ENCODE data around the gene TMEM37.

TMEM37 gene

GRCh38 chr2:119419065-119419464, 12.6 kb upstream of the TMEM37 start:
- no peak for FAIRE-seq

GRCh38 chr2:119419803-119420508, 11.7 kb upstream of the TMEM37 start:
- FAIRE-seq, result no peak

DNA sequence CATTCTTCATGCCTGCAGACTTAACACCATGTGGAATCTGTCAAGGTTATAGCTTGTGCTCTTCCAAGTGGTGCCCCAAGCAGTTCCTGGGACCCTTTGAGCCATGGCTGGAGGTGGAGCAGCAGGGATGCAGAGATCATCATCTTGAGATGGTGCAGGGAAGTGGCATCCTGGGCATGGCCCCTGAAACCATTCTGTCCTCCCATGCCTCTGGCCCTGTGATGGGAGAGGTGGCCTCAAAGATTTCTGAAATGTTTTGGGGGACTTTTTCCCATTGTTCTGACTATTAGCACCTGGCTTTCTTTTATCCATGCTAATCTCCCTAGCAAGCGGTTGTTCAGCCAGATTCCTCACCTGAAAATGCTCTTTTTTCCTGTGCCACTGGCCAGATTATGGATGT, 10.3 kb upstream of the TMEM37 start:
- no peak for FAIRE-seq

DNA sequence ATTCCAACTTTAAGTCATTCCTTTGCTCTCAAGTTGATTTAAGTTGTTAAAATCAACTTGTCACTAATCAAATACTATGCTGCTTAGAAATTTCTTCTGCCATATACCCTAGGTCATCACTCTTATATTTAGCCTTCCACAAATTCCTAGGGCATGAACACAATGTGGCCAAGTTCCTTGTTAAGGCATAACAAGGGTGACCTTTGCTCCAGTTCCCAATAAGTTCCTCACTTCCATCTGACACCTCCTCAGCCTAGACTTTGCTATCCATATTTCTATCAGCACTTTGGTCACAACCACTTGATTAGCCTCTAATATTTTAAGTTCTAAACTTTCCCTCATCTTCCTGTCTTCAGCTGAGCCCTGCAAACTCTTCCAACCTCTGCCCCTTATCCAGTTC, 9.9 kb upstream of the TMEM37 start:
- no peak for FAIRE-seq

DNA sequence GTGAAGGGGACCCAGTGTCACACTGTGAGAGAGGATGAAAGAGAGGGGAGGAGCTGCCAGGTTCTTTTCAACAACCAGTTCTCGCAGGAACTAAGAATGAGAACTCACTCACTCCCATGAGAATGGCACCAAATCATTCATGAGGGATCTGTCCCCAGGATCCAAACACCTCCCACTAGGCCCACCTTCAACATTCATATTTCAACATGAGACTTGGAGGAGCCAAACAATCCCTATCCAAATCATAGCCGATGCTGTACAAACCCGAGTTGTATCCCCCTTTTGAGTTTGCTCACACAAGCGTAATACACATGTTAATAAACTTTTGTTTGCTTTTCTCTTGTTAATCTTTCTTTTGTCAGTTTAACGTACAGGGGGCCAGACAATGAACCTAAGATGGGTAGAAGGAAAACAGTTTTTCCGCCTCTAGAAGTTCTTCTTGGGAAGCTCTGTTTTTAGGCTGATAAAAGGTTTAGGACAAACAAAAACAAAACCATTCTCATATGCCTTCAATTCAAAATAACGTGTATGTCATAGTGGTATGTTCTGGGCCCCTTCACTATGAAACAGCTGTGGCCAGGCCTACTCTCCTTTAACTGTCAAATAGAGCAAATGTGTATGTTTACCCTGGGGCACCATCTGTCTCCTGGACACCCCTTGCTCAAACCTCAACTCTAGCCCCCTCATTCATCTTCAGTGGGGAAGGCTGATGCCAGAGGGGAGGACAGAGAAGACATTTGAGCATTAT, 9.1 kb upstream of the TMEM37 start:
- FAIRE-seq, result no peak

GRCh38 chr2:119423108-119423444, 8.6 kb upstream of the TMEM37 start:
- FAIRE-seq, result no peak

DNA sequence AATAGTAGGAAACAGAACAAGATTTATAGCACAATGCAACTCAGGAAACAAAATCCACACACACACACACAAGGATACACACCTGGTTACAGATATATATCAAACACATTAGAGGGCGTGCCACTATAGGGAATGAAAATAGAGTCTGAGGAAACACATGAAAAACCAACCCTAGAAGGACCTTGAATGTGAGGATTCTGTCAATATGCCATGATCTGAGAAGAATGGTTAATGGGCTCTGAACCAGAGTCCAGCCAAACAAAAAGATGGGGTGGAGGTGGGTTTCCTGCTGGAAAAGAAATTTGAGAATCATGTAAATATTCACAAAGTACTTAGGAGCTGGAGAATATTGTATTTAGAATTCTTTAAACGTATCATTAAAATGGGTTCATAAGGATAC, 7.8 kb upstream of the TMEM37 start:
- no peak for FAIRE-seq

DNA sequence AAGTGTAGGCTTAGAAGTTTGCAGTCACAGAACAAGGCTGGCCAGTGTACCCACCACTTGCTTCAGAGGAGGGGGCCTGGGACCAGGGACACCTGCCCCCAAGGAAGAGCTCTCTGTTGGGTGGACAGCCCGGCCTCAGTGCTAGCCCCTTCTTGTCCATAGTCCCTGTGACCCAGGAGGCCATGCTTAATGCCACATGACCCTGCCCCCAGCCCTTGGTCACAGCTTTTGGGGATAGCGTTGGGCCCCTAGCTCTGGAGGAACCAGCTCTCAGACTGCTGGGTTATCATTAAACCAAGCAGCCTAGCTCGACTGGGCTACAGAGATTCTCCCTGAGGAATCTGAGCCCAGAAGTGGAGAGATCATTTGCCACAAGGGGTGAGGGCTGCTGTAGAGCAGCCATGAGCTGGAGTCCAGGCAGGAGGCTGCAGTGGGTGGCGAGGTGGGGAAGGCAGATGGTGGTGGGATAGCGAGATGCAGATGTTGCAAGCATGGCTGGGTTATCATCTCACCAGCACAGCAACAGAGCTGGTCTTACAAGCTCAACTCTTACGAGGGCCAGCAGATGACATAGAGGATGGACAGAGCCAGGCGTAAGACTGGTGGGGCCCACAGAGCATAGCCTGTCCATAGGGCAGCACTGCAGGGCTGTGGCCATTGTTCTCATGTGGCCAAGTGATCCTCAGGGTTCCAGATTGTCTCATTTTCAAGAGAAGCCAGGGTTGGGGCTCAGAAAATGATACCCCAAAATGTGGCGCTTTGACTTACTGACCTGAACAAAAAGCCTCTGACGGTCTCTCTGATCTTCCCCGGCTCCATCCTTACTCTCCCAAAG, 7.2 kb upstream of the TMEM37 start:
- no peak for FAIRE-seq

- no peak for FAIRE-seq
These were observed 6.6 kb upstream of the TMEM37 start for GRCh38 chr2:119425119-119425405.

DNA sequence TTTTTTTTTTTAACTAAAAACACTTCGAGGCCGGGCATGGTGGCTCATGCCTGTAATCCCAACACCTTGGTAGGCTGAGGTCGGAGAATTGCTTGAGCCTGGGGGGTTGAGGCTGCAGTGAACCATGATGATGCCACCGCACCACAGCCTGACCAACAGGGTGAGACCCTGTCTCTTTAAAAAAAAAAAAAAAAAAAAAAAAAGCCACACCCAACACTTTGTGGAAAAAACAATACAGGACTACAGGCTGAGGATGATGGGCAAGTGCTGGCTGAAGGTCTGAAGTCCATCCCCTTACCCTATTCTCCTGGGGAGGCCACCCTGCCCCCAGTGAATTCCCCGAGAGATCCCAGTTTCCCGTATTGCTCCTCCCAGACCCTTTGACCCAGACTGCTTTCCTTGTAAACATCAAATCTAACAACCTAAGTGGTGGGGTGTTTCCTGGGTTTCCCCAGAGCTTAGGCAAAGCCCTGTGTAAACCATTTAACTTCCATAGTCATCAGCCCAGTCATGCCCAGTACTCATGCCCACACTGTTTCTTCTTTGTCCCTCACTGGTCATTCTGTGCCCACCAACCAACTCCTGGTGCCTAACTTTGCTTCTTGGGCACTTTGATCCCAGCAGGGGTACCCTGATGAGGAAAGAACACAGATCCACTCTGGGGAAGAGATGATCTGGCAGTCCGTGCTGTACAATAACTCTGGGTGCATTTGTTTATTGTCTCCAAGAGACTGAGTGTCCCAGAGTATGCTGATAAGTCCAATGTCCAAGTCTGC, 5.8 kb upstream of the TMEM37 start:
- peak; percentile 43 for FAIRE-seq

GRCh38 chr2:119426396-119426675, 5.3 kb upstream of the TMEM37 start:
- no peak for FAIRE-seq

DNA sequence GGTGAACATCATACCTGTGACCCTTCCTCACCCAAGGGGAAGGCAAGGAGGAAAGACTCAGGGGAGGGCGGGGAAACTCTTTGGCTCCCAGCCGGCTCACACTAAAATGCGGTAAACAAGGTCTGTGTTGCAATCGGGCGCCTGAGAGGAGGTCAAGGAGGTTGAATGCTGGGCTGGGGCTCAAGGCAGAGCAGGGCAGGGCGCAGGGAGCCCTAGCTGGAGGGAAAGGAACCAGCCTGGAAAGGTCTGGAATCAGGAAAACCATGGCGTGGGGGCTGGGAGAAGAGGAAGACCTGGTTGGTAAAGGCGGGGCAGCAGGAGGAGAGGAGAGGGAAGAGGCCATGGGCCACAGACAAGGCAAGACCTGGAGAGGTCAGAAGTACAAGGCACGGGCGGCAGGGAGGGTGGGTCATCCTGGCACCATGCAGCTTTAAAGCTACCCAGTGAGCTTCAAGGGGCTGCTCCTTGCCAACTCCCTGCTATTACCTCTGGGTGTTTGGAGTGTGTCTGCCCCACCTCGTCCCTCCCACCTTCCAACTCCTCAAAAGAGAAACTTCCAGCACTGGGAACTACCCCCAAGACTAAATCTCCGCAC, 4.8 kb upstream of the TMEM37 start:
- no peak for FAIRE-seq

DNA sequence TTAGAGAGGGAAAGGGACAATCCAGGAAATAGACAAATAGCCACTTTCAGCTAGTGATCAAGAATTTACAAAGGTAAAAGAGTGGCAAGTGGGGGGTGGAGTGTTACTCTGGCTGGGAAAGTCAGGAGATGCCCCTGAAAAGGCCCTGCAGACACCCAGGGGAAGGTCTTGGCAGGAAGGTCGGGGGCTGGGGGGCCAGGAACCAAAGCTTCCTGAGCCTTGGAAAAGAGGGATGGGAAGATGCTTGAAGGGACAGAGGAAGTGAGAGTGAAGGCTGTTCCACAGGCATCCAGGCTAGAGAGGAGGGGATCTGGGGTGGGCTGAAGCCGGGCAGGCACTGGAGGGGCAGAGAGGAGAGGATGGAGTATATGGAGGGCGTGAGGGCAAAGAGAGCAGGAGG, 3.9 kb upstream of the TMEM37 start:
- no peak for FAIRE-seq

- FAIRE-seq, result no peak
These were observed 3.0 kb upstream of the TMEM37 start for GRCh38 chr2:119428488-119429224.

- no peak for FAIRE-seq
These were observed 2.3 kb upstream of the TMEM37 start for GRCh38 chr2:119429225-119429981.

DNA sequence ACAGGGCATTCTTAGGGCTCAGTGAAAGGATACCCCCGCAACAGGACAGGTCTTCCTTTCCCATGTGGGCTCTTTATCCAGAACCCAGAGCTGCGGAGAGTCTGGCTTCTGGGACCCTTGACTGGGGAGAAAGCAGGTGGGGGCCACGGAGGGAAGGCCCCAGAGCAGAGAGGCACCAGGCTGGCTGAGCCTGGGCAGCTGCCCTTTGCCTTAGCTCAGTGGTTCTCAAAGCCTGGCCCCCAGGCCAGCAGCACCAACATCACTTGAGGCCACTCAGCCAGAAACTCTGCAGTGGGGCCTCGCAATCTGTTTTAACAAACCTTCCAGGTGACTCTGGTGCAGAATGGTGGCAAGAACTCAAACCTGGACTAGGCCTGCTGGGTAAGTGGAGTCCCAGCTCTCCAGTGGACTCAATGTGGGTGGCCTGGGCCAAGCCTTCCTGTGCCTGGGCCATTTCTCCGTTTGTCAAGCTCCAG, 1.6 kb upstream of the TMEM37 start:
- FAIRE-seq, result no peak

GRCh38 chr2:119431976-119432850, 559 bp downstream of the TMEM37 start:
- FAIRE-seq, result no peak

DNA sequence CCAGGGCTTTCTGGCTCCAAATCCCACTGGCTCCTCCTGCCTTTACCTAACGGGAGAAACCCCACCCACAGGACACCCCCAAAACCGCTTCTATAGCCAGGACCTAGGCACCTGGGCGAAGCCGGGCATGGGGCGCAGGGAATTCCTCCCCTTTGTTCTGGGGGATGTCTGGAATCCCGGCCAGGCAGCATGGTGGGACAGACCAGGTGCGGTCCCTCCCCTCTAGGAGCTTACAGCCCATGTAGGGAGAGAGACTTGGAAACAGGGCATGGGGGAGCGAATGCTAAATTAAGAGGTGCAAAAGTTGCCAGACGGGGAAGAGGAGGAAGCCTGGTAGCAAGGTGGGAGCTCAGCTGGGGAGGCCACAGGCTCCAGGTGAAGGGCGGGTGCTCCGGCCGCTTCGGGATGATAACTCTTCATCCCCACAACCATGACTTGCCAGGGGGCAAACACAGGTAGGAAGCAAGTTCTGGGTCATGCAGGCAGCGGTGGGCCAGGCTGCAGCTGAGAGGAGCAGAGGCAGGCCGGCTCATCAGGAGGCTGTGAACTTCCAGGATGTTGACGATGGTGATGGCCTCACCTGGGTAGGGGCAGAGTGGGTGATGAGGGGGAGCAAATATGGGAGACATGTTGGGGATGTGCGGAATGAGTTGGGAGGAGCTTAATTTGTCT, 1.3 kb downstream of the TMEM37 start:
- FAIRE-seq, result no peak

- FAIRE-seq, result no peak
These were observed 2.1 kb downstream of the TMEM37 start for GRCh38 chr2:119433636-119434327.

Measured in colon (tissue), 2 donors.